Spleen (tissue), 7 donors: ENCODE results near the gene OR4Q2.

Experiments
- CTCF ChIP-seq, 11 experiments: fragments of 200-600 bp in 7 of 11; fragments of 450-650 bp in 4 of 11; sonication (generic) in 4 of 11; IDR thresholded peaks in 8 of 11; conservative IDR thresholded peaks in 3 of 11; 1 replicate in 7 of 11; 2 replicates in 4 of 11; pipeline versions ENCODE4 v1.4.0 to v1.8.0; 2016 to 2021; ENCODE audit warnings: antibody characterized with exemption in 11 of 11, inconsistent platforms in 4 of 11, mild to moderate bottlenecking in 1 of 11
- POLR2A ChIP-seq, 3 donors: fragments of 450-650 bp; IDR thresholded peaks; one replicate each; pipeline ENCODE4 v1.5.1; 2017; ENCODE audit warnings: antibody characterized with exemption in 3 of 3, mild to moderate bottlenecking in 1 of 3
- POLR2AphosphoS5 ChIP-seq, 3 donors: sonication (generic); formaldehyde crosslinking; IDR thresholded peaks; one replicate each; pipeline ENCODE4 v1.5.1; 2017; ENCODE audit warnings: antibody characterized with exemption in 3 of 3
- donor health status: DM: no; HTN: no; CAD: no; lungs with moderate emphysema.
- donor health status: DM: no; HTN: no; CAD: no.
- donor health status: DM: no; HTN: no; CAD: no.

GRCh38 chr14:20001863-20002262, at the start of gene OR4Q2:
- TF ChIP-seq CTCF (IDR thresholded peaks at IDR 0.05 in 8 of 11, conservative IDR thresholded peaks at IDR 0.05 in 3 of 11) = no peak
- no peak for TF ChIP-seq POLR2AphosphoS5 (IDR thresholded peaks at IDR 0.05)
- TF ChIP-seq POLR2A (IDR thresholded peaks at IDR 0.05) = no peak
